Muscle layer of colon (tissue), 2 donors: Measurements from ENCODE around the gene EPHA10.
"Not testable (repeated sequence)": the region's sequence is repeated elsewhere in the genome, so short reads cannot be mapped to it uniquely, and the experiment has no call there.

Experiments
- H3K27ac ChIP-seq: one replicate; pipeline ENCODE4 v1.7.0; 2013; ENCODE audit warnings: low read depth, mild to moderate bottlenecking, low read length, moderate library complexity
- H3K27me3 ChIP-seq, 2 donors: one replicate each; pipeline ENCODE4 v1.7.0; 2013; ENCODE audit warnings: low read length in 2 of 2, mild to moderate bottlenecking in 2 of 2; ENCODE audit not compliant: insufficient read depth in 2 of 2, control insufficient read depth in 1 of 2
- H3K36me3 ChIP-seq: one replicate; pipeline ENCODE4 v1.7.0; 2013; ENCODE audit warnings: mild to moderate bottlenecking, low read length; ENCODE audit not compliant: insufficient read depth
- H3K4me1 ChIP-seq: one replicate; pipeline ENCODE4 v1.7.0; 2013; ENCODE audit warnings: mild to moderate bottlenecking, low read length; ENCODE audit not compliant: insufficient read depth
- H3K4me3 ChIP-seq, 2 donors: one replicate each; pipeline ENCODE4 v1.7.0; 2013; ENCODE audit warnings: low read length in 2 of 2, low read depth in 1 of 2, mild to moderate bottlenecking in 1 of 2, moderate library complexity in 1 of 2
- H3K9ac ChIP-seq: one replicate; pipeline ENCODE4 v1.7.0; 2013; ENCODE audit warnings: low read length
- H3K9me3 ChIP-seq: one replicate; pipeline ENCODE4 v1.7.0; 2013; ENCODE audit warnings: mild to moderate bottlenecking, low read length
- donor health status: abdominal sarcoma.
- donor health status: Adenocarcinoma of cecum.

The EPHA10 gene

GRCh38 chr1:37697737-37698136 lies 67.2 kb downstream of the EPHA10 start:
- Histone ChIP-seq H3K27me3 (no peaks in the 10 kb centered on the region), H3K36me3 (no peaks in the 10 kb centered on the region), H3K9me3 (no peaks in the 10 kb centered on the region), H3K4me3 (no peak overlapping the region), H3K4me1 (peaks cover 2% of the 10 kb centered on the region), H3K9ac (no peak overlapping the region), H3K27ac (no peak overlapping the region)

- Histone ChIP-seq H3K9ac (no peak overlapping the region), H3K4me3 (no peak overlapping the region), H3K9me3 (no peaks in the 10 kb centered on the region), H3K36me3 (no peaks in the 10 kb centered on the region), H3K27me3 (no peaks in the 10 kb centered on the region), H3K4me1 (peaks cover 4% of the 10 kb centered on the region), H3K27ac (no peak overlapping the region)
Measured at GRCh38 chr1:37697090-37697489, 67.8 kb downstream of the EPHA10 start.

- no peak overlapping the region for H3K9ac ChIP-seq
Measured at GRCh38 chr1:37692834-37693175, 72.1 kb downstream of the EPHA10 start.

GRCh38 chr1:37692078-37692833 lies 72.7 kb downstream of the EPHA10 start, which contains the start of gene CDCA8:
TSS of gene CDCA8 (plus strand) at chr1:37692516. CDS start at chr1:37692691, 175 bp downstream.
- H3K27me3 ChIP-seq: no peaks in the 10 kb centered on the region
- peak within 1 kb of the TSS; percentile 52 for H3K27ac ChIP-seq
- peaks cover 24% of the 10 kb centered on the region for H3K4me1 ChIP-seq
- H3K4me3 ChIP-seq: peak within 1 kb of the TSS; percentile 81 to 90
- no peaks in the 10 kb centered on the region for H3K9me3 ChIP-seq
- H3K36me3 ChIP-seq: no peaks in the 10 kb centered on the region
- peak within 1 kb of the TSS; percentile 44 for H3K9ac ChIP-seq

More at GRCh38 chr1:37692834-37693175, 72.1 kb downstream of the EPHA10 start:
- no peaks in the 10 kb centered on the region for H3K27me3 ChIP-seq
- H3K27ac ChIP-seq: no peak overlapping the region
- H3K4me3 ChIP-seq: peak overlapping the region; percentile 72 to 90
- peaks cover 24% of the 10 kb centered on the region for H3K4me1 ChIP-seq
- no peaks in the 10 kb centered on the region for H3K36me3 ChIP-seq
- H3K9me3 ChIP-seq: no peaks in the 10 kb centered on the region

GRCh38 chr1:37691497-37692077 lies 73.3 kb downstream of the EPHA10 start:
- no peaks in the 10 kb centered on the region for H3K9me3 ChIP-seq
- H3K9ac ChIP-seq: peak overlapping the region; percentile 44
- H3K27me3 ChIP-seq: no peaks in the 10 kb centered on the region
- H3K4me3 ChIP-seq: peak overlapping the region; percentile 81 to 90
- H3K27ac ChIP-seq: peak overlapping the region; percentile 52
- H3K36me3 ChIP-seq: peaks cover 3% of the 10 kb centered on the region
- H3K4me1 ChIP-seq: peaks cover 24% of the 10 kb centered on the region

- H3K27me3 ChIP-seq: no peaks in the 10 kb centered on the region
- H3K4me1 ChIP-seq: peaks cover 24% of the 10 kb centered on the region
- no peak overlapping the region for H3K9ac ChIP-seq
- H3K9me3 ChIP-seq: no peaks in the 10 kb centered on the region
- H3K36me3 ChIP-seq: peaks cover 17% of the 10 kb centered on the region
- no peak overlapping the region for H3K27ac ChIP-seq
- H3K4me3 ChIP-seq: peak overlapping the region in 1 of 2 donors; percentile 90
Measured at GRCh38 chr1:37688926-37689325, 76.0 kb downstream of the EPHA10 start.

- H3K27ac ChIP-seq, H3K4me3 ChIP-seq, H3K27me3 ChIP-seq, H3K9me3 ChIP-seq, H3K9ac ChIP-seq: not testable (repeated sequence)
- peaks cover 23% of the 10 kb centered on the region for H3K4me1 ChIP-seq
- peaks cover 29% of the 10 kb centered on the region for H3K36me3 ChIP-seq
Measured at GRCh38 chr1:37687764-37688163, 77.2 kb downstream of the EPHA10 start.

GRCh38 chr1:37685722-37686121 lies 79.2 kb downstream of the EPHA10 start:
- H3K9me3 ChIP-seq: no peaks in the 10 kb centered on the region
- H3K4me1 ChIP-seq: peaks cover 13% of the 10 kb centered on the region
- no peak overlapping the region for H3K9ac ChIP-seq
- H3K4me3 ChIP-seq: no peak overlapping the region
- H3K36me3 ChIP-seq: peaks cover 36% of the 10 kb centered on the region
- no peaks in the 10 kb centered on the region for H3K27me3 ChIP-seq
- H3K27ac ChIP-seq: no peak overlapping the region

- not testable (repeated sequence) for H3K27me3 ChIP-seq, H3K9ac ChIP-seq, H3K4me1 ChIP-seq, H3K4me3 ChIP-seq, H3K27ac ChIP-seq, H3K9me3 ChIP-seq
- H3K36me3 ChIP-seq: peaks cover 36% of the 10 kb centered on the region
Measured at GRCh38 chr1:37684182-37684581, 80.7 kb downstream of the EPHA10 start.

- no peaks in the 10 kb centered on the region for H3K9me3 ChIP-seq
- no peak overlapping the region for H3K27ac ChIP-seq
- H3K9ac ChIP-seq: no peak overlapping the region
- no peaks in the 10 kb centered on the region for H3K27me3 ChIP-seq
- H3K4me3 ChIP-seq: no peak overlapping the region
- H3K4me1 ChIP-seq: no peaks in the 10 kb centered on the region
- H3K36me3 ChIP-seq: peaks cover 36% of the 10 kb centered on the region
Measured at GRCh38 chr1:37682334-37682987, 82.5 kb downstream of the EPHA10 start.

GRCh38 chr1:37680933-37681332 lies 84.0 kb downstream of the EPHA10 start:
- Histone ChIP-seq H3K27me3 (no peaks in the 10 kb centered on the region), H3K4me3 (no peak overlapping the region), H3K4me1 (peaks cover 13% of the 10 kb centered on the region), H3K36me3 (peaks cover 26% of the 10 kb centered on the region), H3K27ac (no peak overlapping the region), H3K9me3 (no peaks in the 10 kb centered on the region), H3K9ac (no peak overlapping the region)
